GM19043 (cell line): ENCODE data around the gene CEP250.

Experiments
- ATAC-seq: cut with Tn5 transposase; IDR thresholded peaks from one replicate; pipeline ENCODE4 v1.9.1; 2021; ENCODE audit warnings: low read depth; ENCODE audit not compliant: unreplicated experiment

Gene CEP250

DNA sequence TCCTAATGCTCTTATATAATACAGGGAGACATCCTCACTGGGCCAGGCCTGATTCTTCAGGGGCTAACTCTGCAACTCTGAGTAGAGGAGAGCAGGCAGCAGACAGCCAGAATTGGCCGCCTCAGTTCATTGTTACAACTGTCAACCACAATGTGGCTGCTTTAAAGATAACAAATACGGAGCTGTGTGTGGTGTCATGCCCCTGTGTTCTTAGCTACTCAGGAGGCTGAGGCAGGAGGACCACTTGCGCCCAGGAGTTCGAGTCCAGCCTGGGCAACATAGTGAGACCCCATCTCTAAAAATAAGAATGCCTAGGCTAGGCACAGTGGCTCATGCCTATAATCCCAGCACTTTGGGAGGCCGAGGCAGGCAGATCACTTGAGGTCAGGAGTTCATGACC, 34.3 kb downstream of the CEP250 start:
- ATAC-seq: no peak

DNA sequence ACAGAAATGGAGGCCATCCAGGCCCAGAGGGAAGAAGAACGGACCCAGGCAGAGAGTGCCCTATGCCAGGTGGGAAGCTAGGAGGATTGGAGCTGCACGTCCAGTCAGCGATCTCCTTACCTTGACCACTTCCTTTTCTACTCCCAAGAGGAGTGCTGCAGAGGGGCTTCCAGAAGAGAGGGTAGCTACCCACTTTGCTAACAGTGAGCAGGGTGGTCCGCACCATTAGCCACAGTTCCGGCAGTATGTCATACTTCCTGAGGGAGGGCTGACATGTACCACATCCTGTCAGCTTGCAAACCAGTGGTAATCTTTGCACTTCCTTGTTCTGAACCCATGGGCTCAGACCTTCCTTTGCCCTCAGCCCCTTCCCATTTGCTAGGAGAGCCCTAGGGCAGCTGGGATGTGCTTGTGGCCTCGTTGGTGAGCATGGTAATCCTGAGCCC, 35.4 kb downstream of the CEP250 start:
- peak; percentile 95 for ATAC-seq

DNA sequence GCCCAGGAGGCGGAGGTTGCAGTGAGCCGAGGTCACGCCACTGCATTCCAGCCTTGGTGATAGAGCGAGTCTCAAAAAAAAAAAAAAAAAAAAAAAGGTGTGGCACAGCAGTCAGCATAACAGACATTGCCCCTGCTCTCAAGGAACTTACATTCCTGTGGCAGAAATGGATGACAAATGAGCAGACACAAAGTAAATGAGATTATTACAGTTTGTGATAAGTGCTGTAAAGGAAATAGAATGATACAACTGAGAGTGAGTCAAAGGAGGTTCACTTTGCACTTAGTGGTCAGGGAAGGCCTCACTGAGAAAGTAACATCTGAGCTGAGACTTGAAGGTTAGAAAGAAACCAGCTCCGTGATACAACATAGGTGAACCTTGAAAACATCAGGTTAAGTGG, 36.4 kb downstream of the CEP250 start:
- no peak for ATAC-seq

DNA sequence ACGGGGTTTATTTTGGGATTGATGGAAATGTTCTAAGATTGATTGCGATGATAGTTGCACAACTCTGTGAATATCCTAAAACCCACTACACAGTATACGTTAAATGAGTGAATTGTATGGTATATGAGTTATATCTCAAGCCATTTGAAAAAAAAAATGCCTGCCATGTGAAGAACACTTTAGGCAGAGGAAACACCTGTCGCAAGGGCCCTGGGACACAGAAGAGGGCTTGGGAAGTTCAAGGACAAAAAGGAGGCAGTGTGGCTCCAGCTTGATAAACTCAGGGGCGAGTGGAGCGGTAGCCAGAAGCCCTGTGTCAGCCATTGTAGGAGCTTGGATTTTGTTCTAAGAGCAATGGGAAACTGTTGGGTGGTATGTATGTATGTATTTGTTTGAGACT, 37.0 kb downstream of the CEP250 start:
- ATAC-seq: no peak

DNA sequence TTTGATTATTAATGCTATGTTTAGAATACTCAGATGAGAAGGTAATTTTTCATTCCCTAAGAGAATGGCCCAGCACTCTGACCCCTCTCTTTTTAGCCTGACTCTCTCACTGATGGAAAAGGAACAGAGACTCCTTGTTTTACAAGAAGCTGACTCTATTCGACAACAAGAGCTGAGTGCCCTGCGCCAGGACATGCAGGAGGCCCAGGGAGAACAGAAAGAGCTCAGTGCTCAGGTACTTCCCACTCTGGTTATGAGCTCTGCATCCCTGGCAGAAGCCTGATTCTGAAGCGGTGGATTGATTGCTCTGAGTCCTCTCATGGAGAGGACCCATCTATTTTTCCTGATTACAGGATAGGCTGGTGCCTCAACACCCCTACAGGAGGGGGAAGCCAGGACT, 41.1 kb downstream of the CEP250 start:
- no peak for ATAC-seq

DNA sequence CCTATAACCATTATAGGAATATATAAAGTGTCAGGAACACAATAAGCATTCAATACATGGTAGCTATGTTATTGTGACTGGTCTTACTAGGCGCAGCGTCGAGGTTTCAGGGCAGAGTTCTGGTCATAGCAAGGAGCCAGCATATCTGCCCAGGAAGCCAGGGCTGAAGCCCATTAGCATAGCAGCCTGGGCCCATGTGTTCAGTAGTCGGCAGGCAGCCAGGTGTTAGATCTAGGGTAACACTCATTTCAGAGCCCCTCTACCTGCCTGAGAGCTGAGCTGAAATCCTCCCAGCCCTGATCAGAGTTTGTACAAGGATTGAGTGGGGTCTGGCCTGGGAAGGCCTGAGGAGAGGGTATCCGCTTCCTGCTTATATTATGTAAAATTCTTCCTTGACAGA, 41.9 kb downstream of the CEP250 start:
- ATAC-seq: no peak

DNA sequence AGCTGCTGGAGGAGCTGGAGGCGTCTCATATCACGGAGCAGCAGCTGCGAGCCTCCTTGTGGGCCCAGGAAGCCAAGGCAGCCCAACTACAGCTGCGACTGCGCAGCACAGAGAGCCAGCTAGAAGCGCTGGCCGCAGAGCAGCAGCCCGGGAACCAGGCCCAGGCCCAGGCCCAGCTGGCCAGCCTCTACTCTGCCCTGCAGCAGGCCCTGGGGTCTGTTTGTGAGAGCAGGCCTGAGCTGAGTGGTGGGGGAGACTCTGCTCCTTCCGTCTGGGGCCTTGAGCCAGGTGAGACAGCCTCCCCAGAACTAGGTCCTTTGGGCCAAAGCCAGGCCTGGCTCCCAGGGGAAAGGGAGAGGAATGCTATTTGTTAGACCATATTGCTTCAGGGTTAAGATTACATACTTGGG, 42.4 kb downstream of the CEP250 start:
- ATAC-seq: no peak

DNA sequence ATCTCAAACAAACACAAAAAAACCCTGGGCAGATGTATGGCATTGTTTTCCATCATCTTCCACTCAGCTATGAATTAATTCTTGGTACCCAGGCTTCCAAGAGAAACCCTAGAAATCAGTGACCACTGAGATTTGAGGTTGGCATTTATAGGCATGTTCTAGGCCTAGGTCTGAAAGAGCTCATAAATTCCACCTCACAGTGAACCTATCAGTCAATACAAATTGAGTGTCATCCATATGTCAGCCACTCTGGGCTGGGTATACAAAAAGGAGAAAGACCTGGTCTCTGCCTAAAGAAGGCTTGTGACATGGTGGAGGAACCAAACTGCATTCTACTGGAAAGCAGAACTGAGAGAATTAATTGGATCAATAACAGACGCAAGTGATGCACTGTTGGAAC, 43.9 kb downstream of the CEP250 start:
- no peak for ATAC-seq

DNA sequence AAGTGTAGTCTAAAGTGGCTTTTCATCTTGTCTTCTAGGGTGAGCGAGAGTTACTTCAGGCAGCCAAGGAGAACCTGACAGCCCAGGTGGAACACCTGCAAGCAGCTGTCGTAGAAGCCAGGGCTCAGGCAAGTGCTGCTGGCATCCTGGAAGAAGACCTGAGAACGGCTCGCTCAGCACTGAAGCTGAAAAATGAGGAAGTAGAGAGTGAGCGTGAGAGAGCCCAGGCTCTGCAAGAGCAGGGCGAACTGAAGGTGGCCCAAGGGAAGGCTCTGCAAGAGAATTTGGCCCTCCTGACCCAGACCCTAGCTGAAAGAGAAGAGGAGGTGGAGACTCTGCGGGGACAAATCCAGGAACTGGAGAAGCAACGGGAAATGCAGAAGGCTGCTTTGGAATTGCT, 47.0 kb downstream of the CEP250 start:
- peak; percentile 72 for ATAC-seq

DNA sequence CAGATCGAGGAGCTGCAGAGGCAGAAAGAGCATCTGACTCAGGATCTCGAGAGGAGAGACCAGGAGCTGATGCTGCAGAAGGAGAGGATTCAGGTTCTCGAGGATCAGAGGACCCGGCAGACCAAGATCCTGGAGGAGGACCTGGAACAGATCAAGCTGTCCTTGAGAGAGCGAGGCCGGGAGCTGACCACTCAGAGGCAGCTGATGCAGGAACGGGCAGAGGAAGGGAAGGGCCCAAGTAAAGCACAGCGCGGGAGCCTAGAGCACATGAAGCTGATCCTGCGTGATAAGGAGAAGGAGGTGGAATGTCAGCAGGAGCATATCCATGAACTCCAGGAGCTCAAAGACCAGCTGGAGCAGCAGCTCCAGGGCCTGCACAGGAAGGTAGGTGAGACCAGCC, 47.9 kb downstream of the CEP250 start:
- ATAC-seq: no peak

DNA sequence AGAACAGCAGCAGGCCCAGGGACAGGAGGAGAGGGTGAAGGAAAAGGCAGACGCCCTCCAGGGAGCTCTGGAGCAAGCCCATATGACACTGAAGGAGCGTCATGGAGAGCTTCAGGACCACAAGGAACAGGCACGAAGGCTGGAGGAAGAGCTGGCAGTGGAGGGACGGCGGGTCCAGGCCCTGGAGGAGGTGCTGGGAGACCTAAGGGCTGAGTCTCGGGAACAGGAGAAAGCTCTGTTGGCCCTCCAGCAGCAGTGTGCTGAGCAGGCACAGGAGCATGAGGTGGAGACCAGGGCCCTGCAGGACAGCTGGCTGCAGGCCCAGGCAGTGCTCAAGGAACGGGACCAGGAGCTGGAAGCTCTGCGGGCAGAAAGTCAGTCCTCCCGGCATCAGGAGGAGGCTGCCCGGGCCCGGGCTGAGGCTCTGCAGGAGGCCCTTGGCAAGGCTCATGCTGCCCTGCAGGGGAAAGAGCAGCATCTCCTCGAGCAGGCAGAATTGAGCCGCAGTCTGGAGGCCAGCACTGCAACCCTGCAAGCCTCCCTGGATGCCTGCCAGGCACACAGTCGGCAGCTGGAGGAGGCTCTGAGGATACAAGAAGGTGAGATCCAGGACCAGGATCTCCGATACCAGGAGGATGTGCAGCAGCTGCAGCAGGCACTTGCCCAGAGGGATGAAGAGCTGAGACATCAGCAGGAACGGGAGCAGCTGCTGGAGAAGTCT, 48.6 kb downstream of the CEP250 start:
- no peak for ATAC-seq

DNA sequence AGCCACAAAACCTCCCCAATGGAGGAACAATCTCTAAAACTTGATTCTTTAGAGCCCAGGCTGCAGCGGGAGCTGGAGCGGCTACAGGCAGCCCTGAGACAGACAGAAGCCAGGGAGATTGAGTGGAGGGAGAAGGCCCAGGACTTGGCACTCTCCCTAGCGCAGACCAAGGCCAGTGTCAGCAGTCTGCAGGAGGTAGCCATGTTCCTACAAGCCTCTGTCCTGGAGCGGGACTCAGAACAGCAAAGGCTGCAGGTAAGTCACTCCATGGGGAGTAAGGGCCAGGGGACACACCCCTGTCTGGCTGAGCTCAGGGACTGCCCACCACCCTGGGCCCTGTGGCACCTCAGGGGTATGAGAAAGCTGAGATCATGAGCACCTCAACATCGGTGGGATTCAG, 49.4 kb downstream of the CEP250 start:
- ATAC-seq: no peak

DNA sequence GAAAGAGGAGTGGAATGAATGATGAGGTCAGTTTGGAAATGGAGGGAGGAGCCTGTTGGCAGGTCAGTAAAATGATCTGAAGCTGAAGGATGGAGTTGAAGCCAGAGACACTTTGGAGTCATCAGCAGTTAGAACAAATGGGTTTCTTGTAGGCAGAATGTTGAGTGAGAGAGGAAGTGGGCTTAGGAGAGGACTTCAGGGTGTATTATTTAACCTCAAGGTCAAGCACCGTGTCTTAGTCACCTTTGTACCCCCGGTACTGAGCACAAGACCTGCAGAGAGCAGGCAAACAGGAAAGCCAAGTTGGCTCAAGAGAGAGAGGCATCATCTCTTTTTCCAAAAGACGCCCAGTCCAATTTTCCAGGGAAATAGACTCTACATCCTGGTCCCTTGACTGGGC, 50.8 kb downstream of the CEP250 start:
- ATAC-seq: no peak

DNA sequence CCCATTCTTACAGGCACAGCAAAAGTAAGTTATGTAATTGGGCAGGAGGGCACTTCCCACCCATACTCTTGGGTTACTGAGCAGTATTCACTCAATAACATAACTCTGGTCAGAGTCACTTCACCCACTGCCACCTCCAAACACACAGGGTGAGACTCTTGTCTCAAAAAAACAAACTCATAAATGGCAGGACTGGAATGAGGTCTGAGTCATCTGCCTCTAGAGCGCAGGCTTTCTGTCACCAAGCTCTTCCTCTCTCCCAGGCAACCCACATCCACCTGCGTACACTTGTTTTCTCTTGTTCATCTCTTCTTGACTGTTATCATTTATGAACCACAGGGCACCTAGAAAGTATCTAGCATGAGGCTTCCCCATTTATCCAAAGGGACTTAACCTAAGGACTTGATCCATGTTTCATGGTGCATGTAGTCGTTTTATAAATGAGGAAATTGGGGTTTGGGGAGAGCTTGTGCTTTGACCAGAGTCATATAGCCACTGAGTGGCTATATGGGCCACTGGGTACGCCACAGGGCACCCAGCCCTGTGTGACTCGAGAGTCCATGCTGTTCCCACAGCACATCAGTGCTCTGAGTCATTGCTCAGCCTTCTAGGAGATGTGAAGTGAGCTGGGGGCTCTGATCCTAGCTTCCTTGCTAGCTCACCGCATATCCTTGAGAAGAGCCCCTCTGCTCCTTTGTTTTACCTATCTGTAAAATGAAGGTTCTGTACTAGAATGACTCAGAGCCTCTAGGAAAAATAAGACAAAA, 51.7 kb downstream of the CEP250 start:
- no peak for ATAC-seq

DNA sequence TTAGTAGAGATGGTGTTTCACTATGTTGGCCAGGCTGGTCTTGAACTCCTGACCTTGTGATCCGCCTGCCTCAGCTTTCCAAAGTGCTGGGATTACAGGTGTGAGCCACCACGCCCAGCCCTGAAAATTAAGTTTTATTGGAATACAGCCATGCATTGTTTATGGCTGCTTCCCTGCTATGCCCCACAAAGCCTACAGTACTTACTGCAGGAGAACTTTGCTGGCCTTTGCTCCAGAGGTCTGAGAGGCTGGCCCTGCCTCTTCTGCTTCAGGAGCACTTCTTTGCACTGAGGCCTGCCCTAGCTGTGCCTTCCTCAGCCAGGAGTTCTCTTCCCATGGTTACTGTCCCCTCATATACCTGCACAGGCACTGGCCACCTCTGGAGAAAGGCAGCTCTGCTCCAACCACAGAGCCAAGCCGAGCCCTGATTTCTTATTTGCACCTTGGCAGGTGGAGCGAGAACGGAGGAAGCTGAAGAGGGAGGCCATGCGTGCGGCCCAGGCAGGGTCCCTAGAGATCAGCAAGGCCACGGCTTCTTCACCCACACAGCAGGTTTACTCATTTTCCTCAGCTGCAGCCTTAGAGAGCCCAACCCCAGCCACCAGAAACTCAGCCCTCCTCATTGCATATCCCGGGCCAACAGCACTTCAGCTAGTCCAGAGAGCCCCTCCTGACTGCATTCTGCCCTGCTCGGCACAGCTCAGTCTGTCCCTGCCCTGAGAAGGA, 53.3 kb downstream of the CEP250 start:
- no peak for ATAC-seq

DNA sequence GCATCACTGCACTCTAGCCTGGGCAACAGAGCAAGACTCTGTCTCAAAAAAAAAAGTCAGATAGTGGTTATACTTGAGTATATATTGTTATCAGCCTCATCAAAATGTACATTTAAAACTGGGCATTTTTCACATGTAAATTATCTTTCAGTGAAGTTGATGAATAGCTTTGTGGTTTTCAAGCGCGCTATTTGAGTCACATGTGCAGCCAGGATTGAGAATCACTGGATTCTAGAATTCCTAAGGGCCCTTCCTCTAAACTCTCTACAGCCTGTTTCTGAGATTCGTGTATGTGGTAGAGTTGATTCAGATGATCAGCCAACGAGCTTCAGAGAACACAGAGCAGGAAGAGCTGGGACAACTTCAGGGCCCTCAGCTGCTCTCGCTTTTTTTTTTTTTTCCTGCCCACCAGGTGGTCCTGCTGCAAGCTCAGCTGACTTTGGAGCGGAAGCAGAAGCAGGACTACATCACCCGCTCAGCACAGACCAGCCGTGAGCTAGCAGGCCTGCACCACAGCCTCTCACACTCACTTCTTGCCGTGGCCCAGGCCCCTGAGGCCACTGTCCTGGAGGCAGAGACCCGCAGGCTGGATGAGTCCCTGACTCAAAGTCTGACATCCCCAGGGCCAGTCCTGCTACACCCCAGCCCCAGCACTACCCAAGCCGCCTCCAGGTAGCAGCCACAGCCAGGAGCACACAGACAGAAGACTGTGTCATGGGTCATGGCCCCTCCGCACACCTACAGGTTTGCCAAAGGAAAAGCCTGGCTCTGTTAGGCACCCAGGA, 55.7 kb downstream of the CEP250 start:
- ATAC-seq: no peak

DNA sequence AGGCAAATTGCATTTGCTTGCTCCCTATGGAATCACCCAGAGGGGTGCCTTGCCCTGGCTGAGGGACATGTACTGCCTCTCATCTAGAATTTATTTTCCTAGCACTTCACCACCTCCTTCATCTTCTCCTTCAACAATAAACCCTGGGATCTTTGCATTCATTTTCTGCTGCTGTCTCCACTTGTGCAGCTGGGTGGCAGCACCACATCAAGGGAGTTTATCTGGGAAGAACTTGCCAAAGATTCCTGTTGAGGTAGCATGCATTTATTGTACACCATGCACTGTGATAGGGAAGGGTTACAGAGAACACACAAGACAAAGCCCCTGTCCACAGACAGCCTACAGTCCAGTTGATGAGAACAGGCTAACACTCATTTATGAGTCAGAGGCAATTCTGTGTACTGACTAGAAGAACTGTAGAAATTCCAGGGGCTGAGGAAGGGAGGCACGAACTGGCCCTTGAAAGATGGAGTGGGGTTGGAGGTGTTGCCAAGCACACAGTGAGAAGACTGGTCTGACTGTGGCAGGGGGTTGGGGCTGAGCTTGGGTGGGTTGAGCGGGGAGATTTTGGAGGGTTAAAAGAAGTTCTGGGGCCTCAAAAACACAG, 56.5 kb downstream of the CEP250 start:
- ATAC-seq: no peak

DNA sequence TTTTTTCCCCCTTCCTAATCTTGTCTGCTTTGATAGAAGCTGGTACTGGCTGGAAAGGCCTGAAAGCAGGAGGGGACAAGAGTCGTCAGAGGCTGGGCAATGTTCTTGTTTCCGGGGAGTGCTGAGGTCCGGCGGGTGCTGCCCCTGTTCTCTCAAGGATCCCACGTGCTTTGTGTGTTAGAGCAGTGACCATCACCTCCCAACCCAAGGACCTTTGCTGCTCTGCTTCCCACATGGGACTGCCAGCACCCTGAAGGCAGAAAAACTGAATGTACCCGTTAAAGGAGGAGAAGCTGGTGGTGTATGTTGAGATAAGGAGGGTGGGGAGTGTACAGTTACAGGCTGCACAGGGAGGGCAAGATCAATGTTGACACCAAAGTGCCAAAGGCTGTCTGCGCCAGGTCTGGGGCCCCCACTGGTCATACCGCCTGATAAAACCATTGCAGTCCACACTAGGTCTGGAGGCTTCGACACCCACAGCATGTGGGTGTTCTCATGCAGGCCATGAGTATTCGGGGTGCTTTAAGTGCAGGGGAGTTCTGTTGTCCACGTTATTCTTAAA, 59.1 kb downstream of the CEP250 start:
- ATAC-seq: no peak

DNA sequence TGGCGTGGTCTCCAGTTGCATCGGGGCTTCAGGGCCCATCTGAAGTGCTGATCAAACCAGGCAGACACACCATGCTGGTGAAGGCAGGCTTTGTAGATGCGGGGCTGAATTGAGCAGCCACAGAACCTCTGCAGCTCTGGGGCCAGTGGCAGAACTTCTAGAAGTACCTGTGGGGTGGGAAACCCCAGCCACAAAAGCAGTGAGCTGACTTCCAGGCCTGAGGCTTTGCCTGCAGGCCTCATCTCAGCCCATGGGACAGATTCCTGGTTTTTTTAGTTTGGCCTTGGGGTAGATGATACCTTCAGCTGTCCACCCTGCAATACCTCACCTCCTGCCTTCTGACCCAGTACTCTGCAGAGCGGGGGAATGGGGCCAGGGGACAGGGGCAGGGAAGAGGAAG, 59.9 kb downstream of the CEP250 start:
- ATAC-seq: no peak
